ENCODE measurements around the gene SLC25A45.
"Not testable (repeated sequence)": the region's sequence is repeated elsewhere in the genome, so short reads cannot be mapped to it uniquely, and the experiment has no call there.

SLC25A45 gene

DNA sequence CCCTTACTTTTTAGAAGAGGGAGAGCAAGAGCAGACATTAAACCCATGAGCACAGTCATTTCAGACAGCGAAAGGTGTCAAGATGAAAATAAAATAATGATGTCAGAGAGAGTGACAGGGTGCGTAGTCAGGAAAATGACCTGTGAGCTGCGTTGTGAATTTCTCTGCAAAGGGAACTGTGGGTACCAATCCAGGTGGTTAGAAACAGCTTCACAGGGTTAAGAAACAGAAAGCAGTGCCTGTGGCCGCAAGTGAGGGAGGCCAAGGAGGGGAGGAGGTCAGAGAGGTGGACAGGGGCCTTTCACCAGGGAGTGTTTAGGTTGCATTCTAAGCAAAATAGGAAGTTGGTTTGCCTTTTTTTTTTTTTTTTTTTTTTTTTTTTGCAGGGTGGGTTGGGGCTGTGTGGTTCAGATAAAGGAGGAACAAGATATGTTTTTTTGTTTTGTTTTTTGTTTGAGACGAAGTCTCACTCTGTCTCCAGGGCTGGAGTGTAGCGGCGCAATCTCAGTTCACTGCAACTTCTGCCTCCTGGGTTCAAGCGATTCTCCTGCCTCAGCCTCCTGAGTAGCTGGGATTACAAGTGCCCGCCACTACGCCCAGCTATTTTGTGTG lies 20.0 kb downstream of the SLC25A45 start:
- no peak for DNase-seq (ENCODE audit: low read depth)

DNA sequence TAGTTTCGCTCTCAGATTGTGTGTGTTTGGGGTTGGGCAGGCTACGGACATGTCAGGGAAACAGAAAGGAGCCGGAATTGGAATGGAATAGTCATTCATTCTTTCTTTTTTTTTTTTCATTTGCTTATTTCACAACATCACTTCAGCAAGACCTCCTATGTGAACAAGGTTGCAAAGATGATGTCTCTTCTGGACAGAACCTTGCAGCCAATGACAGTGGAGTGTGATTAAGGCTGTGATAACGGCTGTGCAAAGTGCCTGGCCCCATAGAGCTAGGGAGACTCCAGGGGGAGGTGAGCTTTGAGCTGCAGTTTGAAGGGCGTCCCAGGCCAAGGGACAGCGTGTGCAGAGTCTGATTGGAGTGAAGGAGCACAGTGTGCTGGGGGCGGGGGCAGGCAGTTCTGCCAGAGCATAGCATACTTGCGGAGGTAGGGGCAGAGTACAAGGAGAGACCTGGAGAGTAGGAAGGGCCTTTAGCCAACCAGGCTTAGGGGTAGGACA lies 24.5 kb downstream of the SLC25A45 start:
- DNase-seq (ENCODE audit: low read depth) = no peak

DNA sequence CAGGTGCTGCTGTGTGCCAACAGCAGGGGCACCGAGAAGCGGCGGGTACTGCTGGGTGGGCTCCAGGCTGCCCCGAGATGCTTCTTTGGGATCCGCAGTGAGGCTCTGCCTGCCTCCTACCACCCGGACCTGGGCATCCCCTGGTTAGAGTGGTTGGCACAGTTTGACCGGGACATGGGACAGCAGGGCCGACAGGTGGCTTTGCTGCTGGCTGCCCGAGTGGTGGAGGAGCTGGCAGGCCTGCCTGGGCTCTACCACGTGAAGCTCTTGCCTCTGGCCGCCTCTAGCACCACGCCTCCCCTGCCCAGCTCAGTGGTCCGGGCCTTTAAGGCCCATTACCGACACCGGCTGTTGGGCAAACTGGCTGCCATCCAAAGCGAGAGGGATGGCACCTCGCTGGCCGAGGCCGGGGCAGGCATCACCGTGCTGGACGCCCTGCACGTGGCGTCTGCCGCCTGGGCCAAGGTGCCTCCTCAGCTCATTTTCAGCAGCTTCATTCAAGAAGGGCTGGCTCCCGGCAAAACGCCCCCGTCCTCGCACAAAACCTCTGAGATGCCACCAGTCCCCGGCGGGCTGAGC lies 26.0 kb downstream of the SLC25A45 start:
- DNase-seq (ENCODE audit: low read depth) = no peak

DNA sequence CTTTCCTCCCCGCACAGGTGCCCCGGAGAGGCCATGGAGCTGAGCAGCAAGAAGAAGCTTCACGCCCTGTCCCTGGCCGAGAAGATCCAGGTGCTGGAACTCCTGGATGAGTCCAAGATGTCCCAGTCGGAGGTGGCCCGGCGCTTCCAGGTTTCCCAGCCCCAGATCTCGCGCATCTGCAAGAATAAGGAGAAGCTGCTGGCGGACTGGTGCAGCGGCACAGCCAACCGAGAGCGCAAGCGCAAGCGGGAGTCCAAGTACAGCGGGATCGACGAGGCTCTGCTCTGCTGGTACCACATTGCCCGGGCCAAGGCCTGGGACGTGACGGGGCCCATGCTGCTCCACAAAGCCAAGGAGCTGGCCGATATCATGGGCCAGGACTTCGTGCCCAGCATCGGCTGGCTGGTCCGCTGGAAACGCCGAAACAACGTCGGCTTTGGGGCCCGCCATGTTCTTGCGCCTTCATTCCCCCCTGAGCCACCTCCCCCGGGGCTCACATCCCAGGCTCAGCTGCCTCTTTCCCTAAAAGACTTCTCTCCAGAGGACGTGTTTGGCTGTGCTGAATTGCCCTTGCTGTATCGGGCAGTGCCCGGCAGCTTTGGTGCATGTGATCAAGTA lies 26.6 kb downstream of the SLC25A45 start:
- no peak for DNase-seq (ENCODE audit: low read depth)

DNA sequence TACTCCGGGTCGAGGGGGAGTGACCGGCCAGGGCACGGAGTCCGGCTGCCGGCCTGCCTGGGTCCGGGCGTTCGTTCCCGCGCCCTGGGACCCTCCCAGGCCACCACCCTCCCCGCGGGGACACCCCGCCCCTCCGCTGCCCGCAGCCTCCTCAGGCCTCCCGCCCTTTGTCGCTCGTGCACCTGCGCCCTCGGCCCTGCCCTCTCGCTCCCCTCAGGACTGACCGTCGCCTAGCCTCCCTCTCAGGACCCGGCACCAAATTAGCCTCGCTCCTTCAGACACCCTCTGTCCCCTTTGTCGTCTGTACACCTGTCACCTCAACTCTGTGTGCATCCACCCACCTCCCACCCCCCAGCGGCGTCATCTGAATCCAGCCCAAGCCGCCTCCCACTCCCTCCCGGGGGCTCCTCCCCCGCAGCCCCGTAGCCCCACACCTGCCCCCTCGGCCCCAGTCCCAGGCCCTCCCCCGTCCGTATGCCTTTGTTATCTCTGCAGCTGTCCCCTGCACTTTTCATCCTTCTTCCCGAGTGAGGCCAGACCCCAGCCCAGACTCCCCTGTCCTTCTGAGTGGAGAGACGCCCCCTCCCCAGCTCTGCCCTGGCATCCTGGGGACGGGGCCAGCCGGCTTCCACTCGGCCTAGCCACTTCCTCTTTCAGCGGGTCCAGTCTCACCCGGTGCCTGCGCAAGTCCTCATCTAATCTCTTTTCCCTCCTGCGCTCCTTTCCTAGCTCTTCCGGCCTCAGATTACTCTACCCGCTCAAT lies 27.3 kb downstream of the SLC25A45 start:
- no peak for DNase-seq (ENCODE audit: low read depth)

DNA sequence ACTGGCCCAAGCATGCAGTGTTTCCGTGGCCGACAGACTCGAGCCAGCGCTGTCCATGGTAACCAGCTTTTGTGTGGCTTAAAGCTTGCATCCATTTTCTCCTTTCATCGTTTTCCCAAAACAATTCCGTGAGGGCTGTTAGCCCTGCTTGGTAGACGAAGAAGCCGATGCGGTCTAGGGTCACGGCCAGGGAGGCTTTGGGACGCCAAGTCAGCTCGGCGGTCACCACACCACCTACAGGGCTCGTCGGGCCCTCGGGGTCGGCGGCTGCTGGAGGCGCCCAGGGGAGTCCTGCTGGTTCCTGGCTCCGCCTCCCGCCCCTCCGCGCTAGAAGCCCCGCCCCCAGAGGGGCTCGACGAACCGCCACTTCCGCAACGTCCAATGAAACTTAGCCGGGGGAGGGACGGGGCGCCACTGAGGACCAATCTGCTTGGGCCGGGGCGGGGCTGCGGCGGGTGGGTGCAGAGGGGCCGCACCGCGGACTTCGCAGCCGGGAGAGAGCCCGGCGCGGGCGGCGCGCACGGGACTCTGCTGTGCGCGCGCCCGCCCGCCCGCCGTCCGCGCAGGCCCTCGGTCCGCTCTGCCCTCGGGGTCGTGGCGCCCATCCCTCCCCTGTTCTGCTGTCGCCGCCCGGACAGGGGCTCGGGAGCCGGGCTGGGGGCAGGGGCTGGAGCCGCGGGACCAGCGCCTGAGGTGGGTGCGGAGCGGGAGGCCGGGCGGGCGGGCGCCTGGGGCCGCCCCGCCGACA lies 28.0 kb downstream of the SLC25A45 start, which contains the start of gene TIGD3:
Gene TIGD3, plus strand, starts transcription at position 487 of the 748 bp plus-strand sequence. CDS start 1,058 bp downstream, outside the sequence.
- peak; percentile 98 for DNase-seq (ENCODE audit: low read depth)

DNA sequence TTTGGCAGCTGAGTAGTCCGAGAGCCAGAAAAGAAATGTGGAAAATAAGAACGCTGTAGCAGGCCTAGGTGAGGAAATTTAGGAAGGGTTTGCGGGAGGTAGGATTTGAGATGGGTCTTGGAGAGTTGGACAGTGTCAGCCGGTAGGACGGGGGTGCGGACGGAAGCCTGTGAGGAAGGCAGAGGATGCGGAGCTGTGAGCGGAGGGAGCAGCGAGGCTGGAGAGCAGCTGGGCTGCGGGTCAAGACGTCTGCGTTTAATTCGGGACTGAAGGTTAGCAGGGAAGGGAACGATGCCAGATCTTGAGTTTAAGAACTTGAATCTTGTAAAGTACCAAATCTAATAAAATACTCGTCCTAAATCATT lies 28.6 kb downstream of the SLC25A45 start:
- no peak for DNase-seq (ENCODE audit: low read depth)

DNA sequence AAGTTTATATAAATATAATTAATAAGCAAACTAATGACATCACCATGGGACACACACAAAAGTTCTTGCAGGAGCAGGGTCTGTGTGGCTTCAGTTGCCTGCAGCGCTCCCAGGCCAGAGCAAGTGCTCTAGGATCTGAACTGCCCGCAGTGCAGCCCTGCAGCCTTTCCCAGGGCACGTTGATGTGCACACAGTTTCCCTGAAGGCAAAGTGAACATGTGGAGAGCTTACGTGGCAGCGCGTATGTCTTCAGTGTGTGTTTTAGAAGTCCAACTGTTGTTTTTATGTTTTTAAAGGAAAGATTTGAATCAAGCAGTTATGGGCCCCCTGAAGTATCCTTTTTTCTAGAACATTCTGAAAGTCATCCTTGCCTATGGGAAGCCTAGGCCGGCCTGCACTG lies 29.1 kb downstream of the SLC25A45 start:
- DNase-seq (ENCODE audit: low read depth) = no peak

DNA sequence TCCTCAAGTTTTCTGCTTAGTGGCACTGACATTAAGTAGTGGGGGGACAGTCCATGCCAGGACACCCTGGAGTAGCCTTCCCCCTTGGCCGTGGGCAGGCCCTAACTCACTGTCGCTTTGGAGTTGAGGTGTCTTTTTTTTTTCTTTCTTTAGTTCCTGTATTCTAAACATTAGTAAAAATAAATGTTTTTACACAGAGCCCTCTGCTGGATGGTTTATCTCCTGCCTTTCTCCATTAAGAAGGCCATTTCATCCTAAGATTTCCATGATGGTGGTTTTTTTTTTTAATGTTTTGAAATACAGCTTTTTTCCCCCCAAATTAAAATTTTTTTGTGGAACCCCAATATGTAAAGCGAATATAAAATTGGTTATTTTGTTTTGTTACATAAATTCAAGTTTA lies 29.7 kb downstream of the SLC25A45 start:
- no peak for DNase-seq (ENCODE audit: low read depth)

DNA sequence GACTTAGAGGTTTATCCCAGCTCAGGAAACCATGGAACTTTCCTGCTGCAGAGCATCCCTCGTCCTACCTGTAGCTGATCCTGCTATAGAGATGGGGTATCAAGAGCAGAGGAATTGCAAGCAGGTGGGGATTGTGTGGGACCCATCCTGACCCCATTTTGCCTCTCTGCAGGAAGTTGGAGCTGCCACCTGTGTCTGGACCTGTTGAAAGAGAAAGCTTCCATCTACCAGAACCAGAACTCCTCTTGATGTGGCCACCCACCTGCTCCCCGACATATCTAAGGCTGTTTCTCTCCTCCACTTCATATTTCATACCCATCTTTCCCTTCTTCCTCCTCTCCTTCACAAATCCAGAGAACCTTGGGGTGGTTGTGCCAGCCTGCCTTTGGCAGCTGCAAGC lies 30.9 kb downstream of the SLC25A45 start:
- DNase-seq (ENCODE audit: low read depth) = no peak

DNA sequence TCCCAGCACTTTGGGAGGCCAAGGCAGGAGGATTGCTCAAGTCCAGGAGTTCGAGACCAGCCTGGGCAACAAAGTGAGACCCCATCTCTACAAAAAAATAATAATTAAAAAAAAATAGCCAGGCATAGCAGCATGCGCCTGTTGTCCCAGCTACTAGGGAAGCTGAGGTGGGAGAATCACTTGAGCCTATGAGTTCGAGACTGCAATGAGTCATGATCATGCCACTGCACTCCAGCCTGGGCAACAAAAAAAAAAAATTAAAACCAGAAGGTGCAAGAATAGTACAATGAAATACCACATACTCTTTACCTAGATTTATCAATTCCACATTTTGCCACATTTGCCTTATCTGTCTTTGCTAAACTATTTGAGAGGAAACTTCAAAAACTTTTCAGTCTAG lies 40.6 kb downstream of the SLC25A45 start:
- no peak for DNase-seq (ENCODE audit: low read depth)

DNA sequence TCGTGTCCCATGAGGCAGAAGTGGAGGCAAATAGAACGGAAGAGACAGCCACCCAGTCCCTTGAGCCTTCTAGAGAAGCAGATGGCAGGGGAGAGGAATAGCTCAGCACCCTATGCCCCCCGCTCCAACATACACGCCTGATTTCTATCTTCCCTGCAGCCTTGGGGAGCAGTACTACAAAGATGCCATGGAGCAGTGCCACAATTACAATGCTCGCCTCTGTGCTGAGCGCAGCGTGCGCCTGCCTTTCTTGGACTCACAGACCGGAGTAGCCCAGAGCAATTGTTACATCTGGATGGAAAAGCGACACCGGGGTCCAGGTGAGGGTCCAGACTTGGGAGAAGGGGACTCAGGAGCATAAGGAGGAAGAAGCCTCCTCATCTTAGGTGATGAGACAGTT lies 42.2 kb downstream of the SLC25A45 start:
- no peak for DNase-seq (ENCODE audit: low read depth)

DNA sequence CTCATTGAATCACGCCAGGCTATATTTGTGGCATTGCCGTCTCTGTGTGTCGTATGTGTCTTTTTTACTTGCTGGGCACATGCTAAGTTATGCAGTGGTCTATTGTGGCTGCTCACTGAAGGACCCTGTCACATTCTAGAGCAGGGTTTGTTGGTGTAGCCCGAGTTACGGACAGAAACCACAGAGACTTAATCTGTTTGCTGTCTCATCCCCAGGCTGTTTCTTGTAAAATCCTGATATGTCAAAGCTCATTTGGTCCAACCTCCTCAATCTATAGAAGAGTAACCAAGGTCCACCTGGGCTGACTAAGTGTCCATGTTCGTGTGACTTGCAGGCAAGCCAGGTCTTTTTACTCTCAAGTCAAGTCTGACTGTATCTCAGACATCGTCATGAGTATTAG lies 43.8 kb downstream of the SLC25A45 start:
- DNase-seq (ENCODE audit: low read depth) = no peak

DNA sequence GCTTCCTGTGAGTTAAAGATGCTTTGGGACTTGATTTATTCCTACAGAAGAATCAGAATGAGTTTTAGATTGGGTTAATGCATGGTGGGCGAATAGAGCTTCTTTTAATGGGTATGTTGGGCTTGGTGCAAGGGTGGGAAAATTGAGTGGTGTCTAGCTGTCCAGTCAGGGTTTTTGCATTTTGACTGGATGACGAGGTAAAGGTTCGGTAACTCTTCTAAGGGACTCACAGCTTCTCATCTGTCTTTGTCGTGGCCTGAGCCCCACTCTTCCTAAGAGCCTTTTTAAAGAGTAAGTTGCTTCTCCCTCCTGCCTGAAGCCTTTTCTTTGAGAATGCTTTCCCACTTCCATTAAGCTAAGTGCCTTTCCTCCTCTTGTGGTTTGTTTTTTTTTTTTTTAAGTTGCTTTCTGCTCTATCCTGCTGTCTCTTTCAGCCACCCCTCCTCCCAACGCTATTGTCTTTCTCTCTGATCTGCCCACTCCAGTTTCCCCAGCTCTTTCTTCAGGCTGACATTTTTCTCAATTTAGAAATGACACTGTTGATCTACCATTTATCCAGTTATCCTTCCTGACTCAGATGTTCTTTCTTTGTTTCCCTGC lies 47.6 kb downstream of the SLC25A45 start:
- no peak for DNase-seq (ENCODE audit: low read depth)

DNA sequence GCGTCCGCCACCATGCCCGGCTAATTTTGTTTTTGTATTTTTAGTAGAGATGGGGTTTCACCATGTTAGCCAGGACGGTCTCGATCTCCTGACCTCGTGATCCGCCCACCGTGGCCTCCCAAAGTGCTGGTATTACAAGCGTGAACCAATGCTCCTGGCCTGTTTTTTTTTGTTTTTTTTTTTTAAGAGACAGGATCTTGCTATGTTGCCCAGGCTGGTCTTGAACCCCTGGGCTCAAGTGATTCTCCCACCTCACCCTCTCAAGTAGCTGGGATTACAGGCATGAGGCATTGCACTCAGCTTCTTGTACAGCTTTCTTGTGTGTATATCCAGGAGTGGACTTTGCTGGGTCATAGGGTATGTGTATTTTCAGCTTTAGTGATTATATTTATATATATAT lies 49.9 kb downstream of the SLC25A45 start:
- DNase-seq (ENCODE audit: low read depth) = not testable (repeated sequence)

DNA sequence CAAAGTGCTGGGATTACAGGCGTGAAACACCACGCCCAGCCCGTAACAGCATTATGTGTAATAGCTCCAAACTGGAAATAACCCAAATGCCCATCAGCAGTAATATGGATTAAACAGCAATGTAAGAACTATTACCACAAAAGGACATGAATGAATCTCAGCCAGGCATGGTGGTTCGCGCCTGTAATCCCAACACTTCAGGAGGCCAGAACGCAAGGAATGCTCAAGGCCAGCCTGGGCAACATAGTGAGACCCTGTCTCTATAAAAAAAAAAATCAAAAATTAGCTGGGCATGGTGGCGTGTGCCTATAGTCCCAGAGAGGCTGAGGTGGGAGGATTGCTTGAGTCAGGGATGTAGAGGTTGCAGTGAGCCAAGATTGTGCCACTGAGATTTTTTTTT lies 51.9 kb downstream of the SLC25A45 start:
- DNase-seq (ENCODE audit: low read depth) = no peak

DNA sequence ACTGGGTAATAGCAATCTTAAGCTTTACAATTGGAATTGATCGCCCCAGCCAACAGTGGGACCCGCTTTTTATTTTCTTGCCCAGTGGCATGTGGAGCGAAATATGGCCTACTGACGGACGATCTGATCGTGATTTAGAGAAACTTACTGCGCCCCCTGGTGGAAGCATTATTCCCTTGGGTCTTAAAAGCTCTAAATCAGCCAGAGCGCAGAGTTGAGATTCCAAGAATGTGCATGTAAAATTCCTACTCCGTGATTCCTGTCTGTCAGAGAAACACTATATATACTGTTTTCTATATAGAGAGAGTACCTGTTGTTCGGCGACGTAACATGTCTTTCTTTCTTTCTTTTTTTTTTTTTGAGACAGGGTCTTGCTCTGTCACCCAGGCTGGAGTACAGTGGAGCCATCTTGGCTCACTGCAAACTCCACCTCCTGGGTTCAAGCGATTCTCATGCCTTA lies 52.5 kb downstream of the SLC25A45 start:
- DNase-seq (ENCODE audit: low read depth) = peak; percentile 65

DNA sequence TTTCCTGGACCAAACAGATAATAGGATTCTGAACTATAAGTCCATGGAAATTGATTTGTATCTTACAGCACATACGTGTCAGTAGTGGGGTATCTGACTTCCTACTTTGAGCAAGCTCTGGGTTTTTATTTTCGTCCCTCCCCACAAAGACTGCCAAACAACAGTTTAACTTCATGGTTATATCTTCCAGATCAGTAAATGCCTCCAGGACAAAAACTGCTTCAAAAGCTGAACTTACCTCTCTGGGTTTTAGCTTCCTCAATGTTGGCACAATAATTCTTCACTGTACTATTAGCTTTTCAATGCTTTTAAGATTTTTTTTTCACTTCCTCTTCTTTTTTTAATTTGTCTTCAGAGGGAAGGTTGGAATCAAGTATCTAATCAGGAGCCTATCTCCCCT lies 53.0 kb downstream of the SLC25A45 start:
- DNase-seq (ENCODE audit: low read depth) = no peak

DNA sequence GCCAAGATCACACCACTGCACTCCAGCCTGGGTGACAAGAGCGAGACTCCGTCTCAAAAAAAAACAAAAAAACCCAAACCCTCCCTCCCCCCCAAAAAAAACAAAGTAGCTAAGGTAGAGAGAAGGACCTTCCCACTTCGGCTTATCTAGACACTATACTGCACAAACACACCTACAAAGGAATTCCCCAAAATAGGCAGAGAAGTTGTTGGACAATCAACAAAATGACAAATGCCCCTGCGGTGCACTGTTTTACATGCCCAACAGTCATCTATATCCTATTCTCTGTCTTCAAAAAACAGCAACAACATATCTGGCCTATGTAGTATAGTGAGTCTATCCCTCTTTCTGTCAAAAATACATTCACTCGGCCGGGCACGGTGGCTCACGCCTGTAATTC lies 55.4 kb downstream of the SLC25A45 start:
- DNase-seq (ENCODE audit: low read depth) = no peak

DNA sequence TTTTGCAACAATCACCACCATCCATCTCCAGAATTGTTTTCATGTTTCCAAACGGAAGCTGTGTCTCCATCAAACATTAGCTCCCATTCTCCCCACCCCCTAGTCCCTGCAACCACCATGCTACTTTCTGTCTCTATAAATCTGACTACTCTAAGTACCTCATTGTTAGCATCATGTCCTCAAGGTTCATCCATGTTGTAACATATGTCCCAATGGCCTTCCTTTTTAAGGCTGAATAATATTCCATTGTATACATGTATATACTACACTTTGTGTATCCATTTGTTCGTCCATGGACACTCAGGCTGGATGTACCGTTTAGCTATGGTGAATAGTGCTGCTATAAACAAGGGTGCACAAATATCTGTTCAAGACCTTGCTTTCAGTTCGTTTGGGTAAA lies 57.0 kb downstream of the SLC25A45 start:
- no peak for DNase-seq (ENCODE audit: low read depth)

Measured in activated T-cell treated with anti-CD3 and anti-CD28 coated beads for 48 hours (primary cell).